VCaP (cell line): ENCODE measurements around the gene PCCA.
"Not testable (repeated sequence)": the region's sequence is repeated elsewhere in the genome, so short reads cannot be mapped to it uniquely, and the experiment has no call there.

Experiments
- H3K27ac ChIP-seq: fragments of 450-650 bp; 2 replicates; pipeline ENCODE4 v1.5.1; 2017
- CTCF ChIP-seq: fragments of 450-650 bp; conservative IDR thresholded peaks from 2 replicates; pipeline ENCODE4 v1.5.1; 2017; ENCODE audit warnings: mild to moderate bottlenecking, moderate library complexity

Gene PCCA

DNA sequence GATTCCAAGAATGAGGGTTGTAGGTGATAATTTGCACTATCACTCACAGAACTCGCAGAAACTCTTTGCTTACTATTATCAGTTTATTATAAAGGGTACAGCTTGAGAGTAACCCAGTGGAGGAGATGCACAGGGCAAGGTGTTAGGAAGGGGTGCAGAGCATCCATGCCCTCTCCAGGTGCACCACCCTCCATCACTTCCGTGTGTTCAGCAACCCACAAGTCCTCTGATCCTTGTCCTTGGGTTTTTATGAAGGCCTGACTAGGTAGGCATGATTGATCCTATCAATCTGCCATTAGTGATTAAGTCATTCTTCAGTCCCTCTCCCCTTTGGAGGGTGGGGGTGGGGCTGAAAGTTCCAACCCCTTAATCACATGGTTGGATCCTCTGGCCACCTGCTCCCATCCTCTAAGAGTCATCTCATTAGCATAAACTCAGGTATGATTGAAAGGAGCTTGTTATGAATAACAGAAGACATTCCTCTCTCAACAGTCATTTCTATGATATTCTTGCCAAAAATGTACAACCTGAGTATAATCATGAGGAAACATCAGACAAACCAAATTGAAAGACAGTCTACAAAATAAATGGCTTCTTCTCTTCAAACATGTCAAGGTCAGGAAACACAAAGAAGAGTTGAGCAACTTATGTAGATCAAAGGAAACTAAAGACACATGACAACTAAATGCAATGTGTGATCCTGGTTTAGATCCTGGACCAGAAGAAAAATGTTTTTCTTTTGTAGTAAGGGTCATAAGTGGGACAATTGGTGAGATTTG is 225.4 kb downstream of the PCCA start:
- TF ChIP-seq CTCF, result no peak

GRCh38 chr13:100315522-100315921 is 226.6 kb downstream of the PCCA start:
- H3K27ac ChIP-seq, result no peak overlapping the region
- no peak for TF ChIP-seq CTCF

More for the DNA sequence above, 225.4 kb downstream of the PCCA start:
- no peak overlapping the region for H3K27ac ChIP-seq

- H3K27ac ChIP-seq, result not testable (repeated sequence)
Measured at GRCh38 chr13:100318473-100318872, 229.6 kb downstream of the PCCA start.

- TF ChIP-seq CTCF, result no peak
- no peak overlapping the region for H3K27ac ChIP-seq
Measured at GRCh38 chr13:100323937-100324336, 235.0 kb downstream of the PCCA start.

GRCh38 chr13:100330662-100331061 is 241.8 kb downstream of the PCCA start:
- H3K27ac ChIP-seq, result no peak overlapping the region
- no peak for TF ChIP-seq CTCF

DNA sequence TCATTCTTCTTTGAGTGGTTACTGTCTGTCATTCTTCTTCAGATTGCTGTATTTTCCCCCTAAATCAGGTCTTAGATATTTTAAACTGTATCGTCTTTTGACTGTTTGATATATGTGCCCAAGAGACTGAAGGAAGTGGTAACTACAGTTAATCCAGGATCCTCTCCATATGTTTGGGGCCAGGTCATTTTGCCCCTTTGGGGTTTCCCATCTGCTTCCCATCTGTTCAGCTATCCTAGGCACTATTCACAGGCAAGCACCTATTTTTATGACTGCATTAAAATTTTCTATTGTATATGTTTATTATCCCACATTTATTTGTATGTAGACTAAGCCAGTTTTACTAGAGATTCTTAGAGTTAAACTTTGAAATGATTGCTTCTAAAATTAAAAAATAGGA is 244.2 kb downstream of the PCCA start:
- no peak for TF ChIP-seq CTCF
- no peak overlapping the region for H3K27ac ChIP-seq

- no peak overlapping the region for H3K27ac ChIP-seq
- no peak for TF ChIP-seq CTCF
Measured at GRCh38 chr13:100334214-100334613, 245.3 kb downstream of the PCCA start.

DNA sequence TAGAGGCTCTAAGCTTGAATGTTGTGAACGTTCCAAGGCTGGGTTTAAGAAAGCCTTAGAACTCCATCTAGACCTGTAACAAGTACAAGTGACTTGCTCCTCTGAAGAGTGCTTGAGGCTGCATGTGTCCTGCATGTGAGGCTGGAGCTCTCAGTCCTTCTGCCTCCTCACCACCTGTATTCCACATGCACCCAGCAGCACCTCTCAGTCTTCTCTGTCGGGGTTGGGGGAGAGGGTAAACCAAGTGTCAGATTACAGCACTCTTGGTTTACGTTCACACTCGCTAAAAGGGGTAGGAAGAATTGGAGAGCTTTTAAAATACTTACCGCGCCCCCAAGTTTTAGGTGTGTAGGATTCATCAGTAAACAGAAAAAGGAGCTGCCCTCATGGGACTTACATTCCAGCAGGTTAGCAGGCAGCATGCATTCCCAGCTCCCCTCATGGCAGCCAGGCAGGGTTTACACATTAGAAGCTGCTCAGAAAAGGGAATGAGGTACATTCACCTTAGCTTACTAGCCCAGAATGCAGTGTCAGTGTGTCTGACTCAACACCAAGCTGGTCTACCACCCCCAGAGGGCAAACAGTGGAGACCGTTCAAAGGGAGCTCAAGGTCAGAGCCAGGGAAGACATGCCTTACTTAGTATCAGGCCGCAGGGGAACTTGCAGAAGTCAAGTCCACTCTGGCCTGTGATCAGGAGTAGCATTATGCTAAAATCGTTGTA is 248.1 kb downstream of the PCCA start:
- no peak overlapping the region for H3K27ac ChIP-seq
- no peak for TF ChIP-seq CTCF
